Measurements from ENCODE around the gene TEAD1. TPM values are rescaled to one million over a fixed set of nuclear protein-coding genes. Genes with fewer than 3 reads are reported as not detected.

The TEAD1 gene
- total and polyA plus RNA-seq, 2 donors (not counting 3 experiments of a cell fraction or from before 2014, with no cell fraction given): 15.3 to 49.0 TPM

DNA sequence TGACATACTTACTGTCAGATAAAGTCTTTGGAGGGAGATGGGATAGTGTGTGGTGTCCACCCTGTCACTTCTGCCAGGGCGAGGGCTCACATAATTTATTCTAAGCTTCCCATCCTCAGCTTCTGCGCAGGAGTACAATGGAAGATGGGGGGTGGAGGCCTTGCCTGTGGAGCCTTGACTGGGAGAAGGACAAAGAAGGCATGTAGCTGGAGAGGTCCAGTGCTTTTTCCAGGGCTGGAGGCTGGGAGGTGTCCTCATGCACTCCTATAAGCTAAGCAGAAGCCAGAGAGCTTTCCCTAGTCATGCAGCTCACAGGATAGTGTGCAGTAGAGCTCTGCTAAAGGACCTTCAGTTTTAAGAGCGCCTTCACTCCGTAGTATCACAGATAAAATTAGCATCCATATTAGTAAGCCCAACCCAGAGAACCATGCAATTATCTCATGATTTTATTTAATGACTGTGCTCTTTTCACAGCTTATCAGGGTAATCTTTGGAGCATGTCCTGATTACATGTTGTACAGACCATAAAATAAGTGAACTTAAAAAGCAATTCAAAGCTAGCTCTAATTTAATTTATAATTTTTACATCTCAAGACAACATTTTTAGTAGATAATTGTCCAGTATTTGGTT is 148.3 kb downstream of the TEAD1 start:
- H3K4me1 ChIP-seq (ENCODE audit: control insufficient read depth, extremely low read depth, insufficient read depth, low read length): peaks cover 26% of the 10 kb centered on the region
- no peak overlapping the region for H3K4me3 ChIP-seq (replicated peaks in 1 of 3; ENCODE audit: insufficient read depth in 1 of 3, low read depth in 1 of 3, low read length in 3 of 3)
- no peaks in the 10 kb centered on the region for H3K9me3 ChIP-seq (replicated peaks; ENCODE audit: control insufficient read depth, insufficient read depth, low read length)
- dilution Hi-C loops (cut with MboI; ENCODE audit: extremely low pct_ligation_motif_present, low sequenced_read_pairs): no loop called here
- no TSS peak for BruUV-seq (replicated peaks)
- no peak overlapping the region for H2AFZ ChIP-seq (ENCODE audit: low read depth, low read length)
- TF ChIP-seq GATA2 (IDR thresholded peaks at IDR 0.05; ENCODE audit: insufficient read depth, insufficient read length, low read depth, low read length) (no peak), JUN (IDR thresholded peaks at IDR 0.05; ENCODE audit: borderline replicate concordance, insufficient read depth, insufficient read length, low read depth) (no peak), CTCF (IDR thresholded peaks at IDR 0.05; ENCODE audit: extremely low read depth in 1 of 2, insufficient read depth in 1 of 2, low read depth in 1 of 2, low read length in 2 of 2) (no peak), FOS (IDR thresholded peaks at IDR 0.05; ENCODE audit: borderline replicate concordance, insufficient read depth, low read length) (no peak), MYC (IDR thresholded peaks at IDR 0.05; ENCODE audit: low read depth, low read length) (no peak), MAX (IDR thresholded peaks at IDR 0.05; ENCODE audit: insufficient read depth, insufficient read length) (no peak), POLR2A (IDR thresholded peaks at IDR 0.05; ENCODE audit: low read depth, low read length) (no peak), POLR2AphosphoS5 (IDR thresholded peaks at IDR 0.05; ENCODE audit: insufficient read depth, low read depth, low read length) (no peak), EZH2 (IDR thresholded peaks at IDR 0.05; ENCODE audit: borderline replicate concordance, low read depth, low read length, severe bottlenecking) (no peak)
- H3K4me2 ChIP-seq (ENCODE audit: insufficient read depth, low read length): no peak overlapping the region
- POLR2A ChIA-PET: interaction anchor here (1.0 kb wide), 1 partner anchor 8 kb away, joined by 3 read pairs; no protein-coding TSS in a partner anchor
- no peak for FAIRE-seq
- H3K27me3 ChIP-seq (ENCODE audit: control insufficient read depth in 2 of 2, insufficient read depth in 2 of 2, low read length in 2 of 2): no peaks in the 10 kb centered on the region
- no peak for DNase-seq (ENCODE audit: low read depth, low spot score)
- peaks cover 7% of the 10 kb centered on the region for H3K79me2 ChIP-seq (ENCODE audit: control insufficient read depth, insufficient read depth, low read length)
- no peaks in the 10 kb centered on the region for H3K36me3 ChIP-seq (ENCODE audit: control insufficient read depth in 2 of 2, extremely low read depth in 1 of 2, insufficient read depth in 2 of 2, low read length in 2 of 2)
- CTCF ChIA-PET: interaction anchor here (1.0 to 1.2 kb wide), 4 partner anchors 8 to 66 kb away, joined by 3 to 4 read pairs (median 3); no protein-coding TSS in a partner anchor
- H3K9ac ChIP-seq (replicated peaks; ENCODE audit: extremely low read depth, insufficient read depth, low read length): no peak overlapping the region
- H4K20me1 ChIP-seq (replicated peaks; ENCODE audit: control insufficient read depth, extremely low read depth, insufficient read depth, low read length): no peaks in the 10 kb centered on the region
- H3K9me1 ChIP-seq (replicated peaks; ENCODE audit: control insufficient read depth, extremely low read depth, insufficient read depth, low read length): no peaks in the 10 kb centered on the region
- intact Hi-C loops (cut with micrococcal nuclease): loop anchor here (5.0 to 10.0 kb wide), 2 partner anchors 488 to 1520 kb away; no protein-coding TSS in a partner anchor
- no peak overlapping the region for H3K27ac ChIP-seq (ENCODE audit: insufficient read depth, low read depth, low read length)
